HEK293 (cell line): ENCODE data around the gene JPH4.
A peak's percentile ranks its signal among the peaks of the same experiment; 100 is the strongest.

ENCODE experiments used
- CTCF ChIA-PET: fragments of 350-600 bp; formaldehyde crosslinking; extraction: SDS; loops from one replicate; lab custom pipeline; 2021; ENCODE audit warnings: antibody characterized with exemption; lab: Yijun Ruan, JAX
- POLR2A ChIA-PET: fragments of 300-600 bp; formaldehyde crosslinking; extraction: SDS; loops from one replicate; lab custom pipeline; 2020; ENCODE audit warnings: antibody characterized with exemption, inconsistent platforms; lab: Yijun Ruan, JAX
- H3K27ac ChIP-seq: fragments of 200-500 bp; sonication (Bioruptor generic); 2 replicates; pipeline ENCODE4 v1.5.1; 2014; ENCODE audit warnings: low read depth, low read length, control low read depth, inconsistent platforms; ENCODE audit errors: extremely low read depth
- H3K36me3 ChIP-seq, 2 experiments: fragments of 200-500 bp in 1 of 2; sonication (Bioruptor generic) in 1 of 2; 1 replicate in 1 of 2; 2 replicates in 1 of 2; pipeline ENCODE4 v1.5.1; 2014 to 2017; ENCODE audit warnings: inconsistent platforms in 2 of 2, low read length in 2 of 2; ENCODE audit not compliant: control insufficient read depth in 2 of 2, insufficient read depth in 1 of 2
- H3K4me1 ChIP-seq: fragments of 200-500 bp; sonication (Bioruptor generic); 2 replicates; pipeline ENCODE4 v1.5.1; 2014; ENCODE audit warnings: mild to moderate bottlenecking, low read length, inconsistent platforms; ENCODE audit not compliant: control insufficient read depth, insufficient read depth
- H3K4me3 ChIP-seq: 2 replicates; pipeline ENCODE4 v1.5.1; 2011; ENCODE audit warnings: low read depth, mild to moderate bottlenecking, control low read depth, low read length, moderate library complexity
- H3K9me3 ChIP-seq: fragments of 200-500 bp; sonication (Bioruptor generic); 2 replicates; pipeline ENCODE4 v1.5.1; 2014; ENCODE audit warnings: low read depth, low read length, inconsistent platforms; ENCODE audit not compliant: control insufficient read depth, insufficient read depth
- BCL6B ChIP-seq: fragments of 450-650 bp; formaldehyde crosslinking; IDR thresholded peaks from 2 replicates; pipeline ENCODE4 v1.5.1; 2017; ENCODE audit warnings: missing biosample characterization, missing genetic modification characterization
- FEZF1 ChIP-seq: fragments of 450-650 bp; formaldehyde crosslinking; IDR thresholded peaks from 2 replicates; pipeline ENCODE4 v1.5.1; 2016; ENCODE audit warnings: missing biosample characterization, missing genetic modification characterization
- GLI2 ChIP-seq: fragments of 450-650 bp; formaldehyde crosslinking; IDR thresholded peaks from 2 replicates; pipeline ENCODE4; 2017; ENCODE audit warnings: missing biosample characterization, missing genetic modification characterization, low read depth, borderline replicate concordance
- GLIS1 ChIP-seq: fragments of 450-650 bp; formaldehyde crosslinking; IDR thresholded peaks from 2 replicates; pipeline ENCODE4 v1.5.1; 2016; ENCODE audit warnings: missing biosample characterization, missing genetic modification characterization
- KLF8 ChIP-seq: fragments of 450-650 bp; formaldehyde crosslinking; IDR thresholded peaks from 2 replicates; pipeline ENCODE4 v1.5.1; 2016; ENCODE audit warnings: missing biosample characterization, missing genetic modification characterization
- OSR2 ChIP-seq: fragments of 450-650 bp; formaldehyde crosslinking; IDR thresholded peaks from 2 replicates; pipeline ENCODE4 v1.5.1; 2016; ENCODE audit warnings: missing biosample characterization, missing genetic modification characterization
- PRDM1 ChIP-seq: fragments of 450-650 bp; formaldehyde crosslinking; IDR thresholded peaks from 2 replicates; pipeline ENCODE4; 2016; ENCODE audit warnings: missing biosample characterization, missing genetic modification characterization
- PRDM10 ChIP-seq: fragments of 450-650 bp; formaldehyde crosslinking; IDR thresholded peaks from 2 replicates; pipeline ENCODE4 v1.5.1; 2016; ENCODE audit warnings: missing biosample characterization, missing genetic modification characterization
- SALL2 ChIP-seq: fragments of 450-650 bp; formaldehyde crosslinking; IDR thresholded peaks from 2 replicates; pipeline ENCODE4 v1.5.0; 2017; ENCODE audit warnings: missing biosample characterization, mild to moderate bottlenecking, missing genetic modification characterization, borderline replicate concordance
- SP2 ChIP-seq: fragments of 450-650 bp; formaldehyde crosslinking; IDR thresholded peaks from 2 replicates; pipeline ENCODE4 v1.5.1; 2016; ENCODE audit warnings: missing biosample characterization, missing genetic modification characterization
- ZBTB1 ChIP-seq: fragments of 450-650 bp; formaldehyde crosslinking; IDR thresholded peaks from 2 replicates; pipeline ENCODE4 v1.5.1; 2016; ENCODE audit warnings: missing biosample characterization, missing genetic modification characterization
- ZFHX2 ChIP-seq: fragments of 450-650 bp; formaldehyde crosslinking; conservative IDR thresholded peaks from 2 replicates; pipeline ENCODE4 v1.5.1; 2016; ENCODE audit warnings: missing biosample characterization, missing genetic modification characterization
- ZNF10 ChIP-seq: fragments of 450-650 bp; formaldehyde crosslinking; IDR thresholded peaks from 2 replicates; pipeline ENCODE4 v1.5.1; 2017; ENCODE audit warnings: missing biosample characterization, missing genetic modification characterization
- ZNF112 ChIP-seq: fragments of 450-650 bp; formaldehyde crosslinking; IDR thresholded peaks from 2 replicates; pipeline ENCODE4 v1.5.0; 2017; ENCODE audit warnings: missing biosample characterization, missing genetic modification characterization
- ZNF133 ChIP-seq: fragments of 450-650 bp; formaldehyde crosslinking; IDR thresholded peaks from 2 replicates; pipeline ENCODE4 v1.5.1; 2016; ENCODE audit warnings: missing biosample characterization, missing genetic modification characterization
- ZNF341 ChIP-seq: fragments of 450-650 bp; formaldehyde crosslinking; IDR thresholded peaks from 2 replicates; pipeline ENCODE4; 2016; ENCODE audit warnings: low read depth, missing biosample characterization, missing genetic modification characterization
- ZNF366 ChIP-seq: fragments of 450-650 bp; formaldehyde crosslinking; conservative IDR thresholded peaks from 2 replicates; pipeline ENCODE4 v1.5.1; 2016; ENCODE audit warnings: missing biosample characterization, missing genetic modification characterization
- ZNF398 ChIP-seq: fragments of 450-650 bp; formaldehyde crosslinking; IDR thresholded peaks from 2 replicates; pipeline ENCODE4 v1.5.1; 2017; ENCODE audit warnings: missing biosample characterization, missing genetic modification characterization
- ZNF555 ChIP-seq: fragments of 450-650 bp; formaldehyde crosslinking; conservative IDR thresholded peaks from 2 replicates; pipeline ENCODE4 v1.5.1; 2017; ENCODE audit warnings: missing biosample characterization, mild to moderate bottlenecking, missing genetic modification characterization, inconsistent platforms
- TF ChIP-seq, protein P1 (sequence below): fragments of 450-650 bp; formaldehyde crosslinking; IDR thresholded peaks from 2 replicates; pipeline ENCODE4 v1.5.1; 2016; ENCODE audit warnings: missing biosample characterization, missing genetic modification characterization
- TF ChIP-seq, protein P2 (sequence below): fragments of 450-650 bp; formaldehyde crosslinking; IDR thresholded peaks from 2 replicates; pipeline ENCODE4 v1.5.1; 2016; ENCODE audit warnings: missing biosample characterization, missing genetic modification characterization

JPH4 gene

GRCh38 chr14:23569443-23570151 is 9.0 kb downstream of the JPH4 start (continued):
- TF ChIP-seq PRDM10 (tag by site-specific recombination) = peak; percentile 83
- TF ChIP-seq PRDM1 (tag by site-specific recombination) = peak; percentile 69
- TF ChIP-seq ZNF133 (tag by site-specific recombination) = no peak
- TF ChIP-seq ZNF341 = peak; percentile 82
- TF ChIP-seq GLIS1 (tag by site-specific recombination) = peak; percentile 60
- TF ChIP-seq ZFHX2 (tag by site-specific recombination) = no peak
- TF ChIP-seq, protein P1, sequence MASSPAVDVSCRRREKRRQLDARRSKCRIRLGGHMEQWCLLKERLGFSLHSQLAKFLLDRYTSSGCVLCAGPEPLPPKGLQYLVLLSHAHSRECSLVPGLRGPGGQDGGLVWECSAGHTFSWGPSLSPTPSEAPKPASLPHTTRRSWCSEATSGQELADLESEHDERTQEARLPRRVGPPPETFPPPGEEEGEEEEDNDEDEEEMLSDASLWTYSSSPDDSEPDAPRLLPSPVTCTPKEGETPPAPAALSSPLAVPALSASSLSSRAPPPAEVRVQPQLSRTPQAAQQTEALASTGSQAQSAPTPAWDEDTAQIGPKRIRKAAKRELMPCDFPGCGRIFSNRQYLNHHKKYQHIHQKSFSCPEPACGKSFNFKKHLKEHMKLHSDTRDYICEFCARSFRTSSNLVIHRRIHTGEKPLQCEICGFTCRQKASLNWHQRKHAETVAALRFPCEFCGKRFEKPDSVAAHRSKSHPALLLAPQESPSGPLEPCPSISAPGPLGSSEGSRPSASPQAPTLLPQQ (tag by site-specific recombination) = peak; percentile 76; the same call in 1 of the 2 replicates
- no peak; the same call in 1 of the 2 replicates for TF ChIP-seq ZNF398 (tag by site-specific recombination)
- peak; percentile 79 for TF ChIP-seq SP2 (tag by site-specific recombination)
- TF ChIP-seq ZNF10 (tag by site-specific recombination) = no peak
- TF ChIP-seq ZNF366 (tag by site-specific recombination) = no peak; the same call in 1 of the 2 replicates
- TF ChIP-seq GLI2 (tag by site-specific recombination) = no peak
- peak; percentile 63; the same call in 1 of the 2 replicates for TF ChIP-seq OSR2 (tag by site-specific recombination)
- TF ChIP-seq, all 188 proteins: peak for 12

DNA sequence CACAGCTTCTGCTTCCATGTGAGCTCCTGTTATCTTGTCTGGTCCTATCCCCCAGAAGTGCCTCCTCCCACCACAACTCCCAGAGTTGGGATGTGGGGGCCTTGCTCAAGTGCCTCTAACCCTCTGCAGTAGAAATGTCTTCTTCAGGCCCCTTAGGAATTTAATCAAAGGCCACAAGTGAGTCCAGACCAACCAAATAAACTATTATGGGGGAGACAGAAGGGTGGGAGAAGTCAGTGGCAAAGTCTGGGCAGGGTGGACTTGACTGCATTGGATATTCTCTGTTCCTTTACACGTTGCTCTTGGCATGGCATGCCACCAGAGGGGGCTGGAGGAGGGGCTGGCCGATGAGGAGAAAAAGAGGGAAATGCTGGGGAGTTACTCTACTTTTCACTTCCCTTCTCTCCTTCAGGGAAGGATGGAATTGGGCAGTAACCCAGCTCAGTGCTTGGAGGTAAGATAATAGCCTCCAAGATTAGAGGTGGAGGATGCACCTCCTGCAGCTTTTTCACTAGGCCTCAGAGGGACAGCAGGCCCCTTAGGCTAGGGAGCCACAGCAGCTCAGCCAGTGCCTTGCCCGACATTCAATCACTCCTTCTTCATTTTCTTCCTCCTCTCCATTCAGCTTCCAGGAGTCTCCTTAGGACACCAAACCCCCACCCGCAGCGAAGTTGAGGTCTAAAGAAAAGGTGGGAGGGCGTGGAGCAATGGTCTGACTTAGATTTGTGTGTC is 9.8 kb downstream of the JPH4 start:
- Histone ChIP-seq H3K9me3 (no peaks in the 10 kb centered on the region), H3K27ac (peak overlapping the region; percentile 70), H3K4me1 (peaks cover 13% of the 10 kb centered on the region), H3K36me3 (peaks cover 6 to 26% of the 10 kb centered on the region in 2 experiments; a peak in 2 of 3 replicates), H3K4me3 (no peak overlapping the region)
- POLR2A ChIA-PET = interaction anchor here (0.6 kb wide), 1 partner anchor 456 kb away, joined by 3 read pairs; no protein-coding TSS in a partner anchor
- CTCF ChIA-PET = interaction anchor here (0.7 to 1.8 kb wide), 9 partner anchors 9 to 342 kb away, joined by 3 to 9 read pairs (median 4); no protein-coding TSS in a partner anchor
- TF ChIP-seq, protein P2, sequence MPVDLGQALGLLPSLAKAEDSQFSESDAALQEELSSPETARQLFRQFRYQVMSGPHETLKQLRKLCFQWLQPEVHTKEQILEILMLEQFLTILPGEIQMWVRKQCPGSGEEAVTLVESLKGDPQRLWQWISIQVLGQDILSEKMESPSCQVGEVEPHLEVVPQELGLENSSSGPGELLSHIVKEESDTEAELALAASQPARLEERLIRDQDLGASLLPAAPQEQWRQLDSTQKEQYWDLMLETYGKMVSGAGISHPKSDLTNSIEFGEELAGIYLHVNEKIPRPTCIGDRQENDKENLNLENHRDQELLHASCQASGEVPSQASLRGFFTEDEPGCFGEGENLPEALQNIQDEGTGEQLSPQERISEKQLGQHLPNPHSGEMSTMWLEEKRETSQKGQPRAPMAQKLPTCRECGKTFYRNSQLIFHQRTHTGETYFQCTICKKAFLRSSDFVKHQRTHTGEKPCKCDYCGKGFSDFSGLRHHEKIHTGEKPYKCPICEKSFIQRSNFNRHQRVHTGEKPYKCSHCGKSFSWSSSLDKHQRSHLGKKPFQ (tag by site-specific recombination) = no peak
- TF ChIP-seq ZNF341 = peak; percentile 51
- no peak for TF ChIP-seq ZNF555
- TF ChIP-seq SALL2 (tag by site-specific recombination) = no peak
- no peak for TF ChIP-seq FEZF1 (tag by site-specific recombination)
- no peak for TF ChIP-seq KLF8 (tag by site-specific recombination)
- no peak for TF ChIP-seq ZBTB1 (tag by site-specific recombination)
- TF ChIP-seq ZNF112 = no peak
- TF ChIP-seq BCL6B (tag by site-specific recombination) = no peak
